ENCODE measurements around the gene SERP2. TPM values are rescaled to one million over a fixed set of nuclear protein-coding genes. Genes with fewer than 3 reads are reported as not detected.

Gene SERP2
- total RNA-seq, 1 donor = 5.6 TPM

DNA sequence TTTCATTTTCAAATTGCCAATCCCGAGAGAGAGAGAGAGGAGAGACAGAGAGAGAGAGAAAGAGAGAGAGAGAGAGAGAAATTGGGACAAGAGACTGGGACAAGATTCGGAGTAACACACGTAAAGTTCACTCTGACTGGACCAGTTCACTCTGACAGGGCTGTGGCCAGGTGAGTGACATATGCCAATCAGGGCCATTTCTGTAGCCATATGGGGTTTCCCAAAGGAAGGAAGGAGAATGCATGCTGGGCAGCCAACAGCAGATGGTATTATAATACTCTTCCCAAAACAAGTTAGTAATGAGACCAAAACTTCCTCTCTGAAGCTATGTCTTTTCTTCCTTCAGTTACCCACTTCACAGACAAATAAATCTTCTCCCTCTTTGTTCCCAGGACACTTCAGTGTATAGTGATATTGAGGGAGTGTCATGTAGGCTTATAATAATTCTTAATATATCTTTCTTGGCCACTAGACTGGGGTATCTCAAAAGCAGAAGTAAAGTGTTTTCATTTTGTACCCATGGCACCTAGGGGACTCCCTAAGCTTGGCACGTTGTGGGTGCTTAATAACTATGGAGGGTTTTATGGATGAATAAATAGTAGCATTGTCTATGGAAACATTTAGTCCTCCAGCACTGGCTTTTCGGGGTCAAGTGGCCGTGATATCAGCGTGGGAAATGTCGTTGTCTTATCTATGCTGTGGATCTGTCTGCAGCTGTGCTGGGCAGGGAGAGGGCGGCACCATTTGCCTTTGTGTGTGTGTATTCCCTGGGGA, 51.6 kb downstream of the SERP2 start:
- TF ChIP-seq CTCF (IDR thresholded peaks at IDR 0.05; ENCODE audit: insufficient read depth, low read depth, low read length) = no peak
- H3K4me3 ChIP-seq (ENCODE audit: low read depth, low read length) = no peak overlapping the region
- peak; percentile 51 for DNase-seq (ENCODE audit: low read depth)

- DNase-seq (ENCODE audit: low read depth) = no peak
- no peak overlapping the region for H3K4me3 ChIP-seq (ENCODE audit: low read depth, low read length)
- TF ChIP-seq CTCF (IDR thresholded peaks at IDR 0.05; ENCODE audit: insufficient read depth, low read depth, low read length) = no peak
Observed at GRCh38 chr13:44425815-44426078, 52.1 kb downstream of the SERP2 start.

DNA sequence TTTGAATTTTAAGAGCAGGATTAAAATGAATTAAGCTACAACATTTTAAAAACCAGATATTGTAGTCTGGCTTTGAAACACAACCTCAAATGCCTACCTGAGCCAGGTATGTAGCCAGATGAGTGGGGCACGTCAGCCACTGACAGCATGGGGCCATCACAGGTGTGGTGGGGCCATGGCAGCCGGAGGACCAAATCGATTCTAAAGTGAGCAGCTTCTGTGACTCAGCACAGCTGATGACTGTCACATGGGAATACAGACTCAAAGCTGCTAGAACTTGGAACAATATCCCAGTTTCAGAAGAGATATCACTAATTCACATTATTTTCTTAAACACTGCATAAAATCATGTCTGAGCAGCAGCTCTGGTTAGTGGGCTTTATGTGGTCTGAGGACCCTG, 52.8 kb downstream of the SERP2 start:
- no peak for DNase-seq (ENCODE audit: low read depth)
- TF ChIP-seq CTCF (IDR thresholded peaks at IDR 0.05; ENCODE audit: insufficient read depth, low read depth, low read length) = no peak
- no peak overlapping the region for H3K4me3 ChIP-seq (ENCODE audit: low read depth, low read length)

GRCh38 chr13:44429311-44429710, 55.7 kb downstream of the SERP2 start:
- no peak for DNase-seq (ENCODE audit: low read depth)
- H3K4me3 ChIP-seq (ENCODE audit: low read depth, low read length) = no peak overlapping the region
- no peak for TF ChIP-seq CTCF (IDR thresholded peaks at IDR 0.05; ENCODE audit: insufficient read depth, low read depth, low read length)

DNA sequence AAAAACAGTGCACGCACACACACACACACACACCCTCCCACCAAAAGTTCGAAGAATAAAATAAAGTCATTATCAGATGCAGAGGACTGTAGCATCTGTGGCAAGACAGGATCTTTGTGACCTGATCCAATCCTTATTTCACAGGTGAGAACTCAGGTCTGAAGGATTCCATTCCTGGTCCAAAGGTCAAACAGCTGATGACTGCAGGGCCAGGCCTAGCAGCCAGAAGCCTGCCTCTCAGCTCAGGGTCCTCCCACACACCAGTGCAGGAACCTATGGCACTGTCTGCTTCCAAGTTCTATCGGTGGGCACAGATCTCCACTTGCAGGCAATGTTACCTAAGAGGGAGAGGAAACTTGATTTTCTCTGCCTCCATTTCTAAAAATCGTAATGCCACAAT, 57.5 kb downstream of the SERP2 start:
- no peak overlapping the region for H3K4me3 ChIP-seq (ENCODE audit: low read depth, low read length)
- no peak for TF ChIP-seq CTCF (IDR thresholded peaks at IDR 0.05; ENCODE audit: insufficient read depth, low read depth, low read length)
- DNase-seq (ENCODE audit: low read depth) = no peak

- TF ChIP-seq CTCF (IDR thresholded peaks at IDR 0.05; ENCODE audit: insufficient read depth, low read depth, low read length) = no peak
- DNase-seq (ENCODE audit: low read depth) = peak; percentile 15
- no peak overlapping the region for H3K4me3 ChIP-seq (ENCODE audit: low read depth, low read length)
Observed at GRCh38 chr13:44432650-44433049, 59.0 kb downstream of the SERP2 start.

Data from fibroblast of villous mesenchyme (primary cell).